ENCODE results near the gene MYO10. TPM values are rescaled to one million over a fixed set of nuclear protein-coding genes. Genes with fewer than 3 reads are reported as not detected.

Gene MYO10
- total and polyA plus RNA-seq, 2 experiments from 2014 or later = 33.7 to 52.4 TPM

DNA sequence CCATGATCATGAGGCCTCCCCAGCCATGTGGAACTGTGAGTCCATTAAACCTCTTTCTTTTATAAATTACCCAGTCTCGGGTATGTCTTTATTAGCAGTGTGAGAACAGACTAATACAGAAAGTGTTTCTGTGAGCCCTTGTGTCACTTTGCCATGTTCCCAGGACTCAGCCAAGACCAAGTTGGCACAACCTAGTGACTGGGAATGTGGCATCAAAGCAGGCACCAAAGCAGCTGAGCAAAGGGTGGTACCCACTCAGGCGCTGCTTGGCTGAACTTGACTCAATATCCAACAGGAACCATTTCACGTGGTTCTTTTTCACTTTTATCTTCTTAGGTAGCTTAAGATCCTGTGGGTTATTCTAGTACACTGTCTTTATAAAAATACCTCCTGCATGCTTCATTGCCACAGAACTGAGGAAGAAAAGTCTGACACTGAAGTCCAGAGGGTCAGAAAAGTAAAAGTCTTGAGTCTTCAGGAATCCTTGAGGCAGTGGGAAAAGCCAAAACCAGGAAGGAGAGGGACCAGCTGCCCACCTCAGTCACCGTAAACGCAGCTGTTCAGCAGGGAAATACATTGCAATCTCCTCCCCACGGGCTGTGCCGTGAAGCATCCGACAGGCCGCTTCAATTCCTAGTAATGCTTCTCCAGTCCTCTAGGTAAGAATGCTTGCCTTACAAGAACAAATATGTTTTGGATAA is 228.8 kb downstream of the MYO10 start:
- no peaks in the 10 kb centered on the region for H4K20me1 ChIP-seq (ENCODE audit: insufficient read depth, poor library complexity, severe bottlenecking)
- TF ChIP-seq, protein P1, sequence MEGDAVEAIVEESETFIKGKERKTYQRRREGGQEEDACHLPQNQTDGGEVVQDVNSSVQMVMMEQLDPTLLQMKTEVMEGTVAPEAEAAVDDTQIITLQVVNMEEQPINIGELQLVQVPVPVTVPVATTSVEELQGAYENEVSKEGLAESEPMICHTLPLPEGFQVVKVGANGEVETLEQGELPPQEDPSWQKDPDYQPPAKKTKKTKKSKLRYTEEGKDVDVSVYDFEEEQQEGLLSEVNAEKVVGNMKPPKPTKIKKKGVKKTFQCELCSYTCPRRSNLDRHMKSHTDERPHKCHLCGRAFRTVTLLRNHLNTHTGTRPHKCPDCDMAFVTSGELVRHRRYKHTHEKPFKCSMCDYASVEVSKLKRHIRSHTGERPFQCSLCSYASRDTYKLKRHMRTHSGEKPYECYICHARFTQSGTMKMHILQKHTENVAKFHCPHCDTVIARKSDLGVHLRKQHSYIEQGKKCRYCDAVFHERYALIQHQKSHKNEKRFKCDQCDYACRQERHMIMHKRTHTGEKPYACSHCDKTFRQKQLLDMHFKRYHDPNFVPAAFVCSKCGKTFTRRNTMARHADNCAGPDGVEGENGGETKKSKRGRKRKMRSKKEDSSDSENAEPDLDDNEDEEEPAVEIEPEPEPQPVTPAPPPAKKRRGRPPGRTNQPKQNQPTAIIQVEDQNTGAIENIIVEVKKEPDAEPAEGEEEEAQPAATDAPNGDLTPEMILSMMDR (IDR thresholded peaks at IDR 0.05; ENCODE audit: poor library complexity) = no peak
- TF ChIP-seq EZH2 (IDR thresholded peaks at IDR 0.05; ENCODE audit: borderline replicate concordance) (no peak), EZH2phosphoT487 (IDR thresholded peaks at IDR 0.05; ENCODE audit: low read depth, severe bottlenecking, unreplicated experiment) (no peak)
- no peaks in the 10 kb centered on the region for H3K4me1 ChIP-seq (ENCODE audit: insufficient read depth)
- no peak overlapping the region for H3K4me2 ChIP-seq
- peaks cover 24% of the 10 kb centered on the region for H3K79me2 ChIP-seq
- peaks cover 8% of the 10 kb centered on the region for H3K36me3 ChIP-seq (replicated peaks; ENCODE audit: insufficient read depth, low read depth)
- 97% methylated on average over 9 of the region's 9 CpGs for WGBS (ENCODE audit: low lambda C conversion rate, missing lambda C conversion rate)
- H2AFZ ChIP-seq = no peak overlapping the region
- no peak overlapping the region for H3K27ac ChIP-seq
- no peaks in the 10 kb centered on the region for H3K9me2 ChIP-seq (replicated peaks; ENCODE audit: insufficient read depth)
- H3K9me3 ChIP-seq (ENCODE audit: low read depth) = no peaks in the 10 kb centered on the region
- H3K4me3 ChIP-seq = no peak overlapping the region
- DNase-seq (ENCODE audit: low spot score) = no peak
- no peaks in the 10 kb centered on the region for H3K27me3 ChIP-seq

DNA sequence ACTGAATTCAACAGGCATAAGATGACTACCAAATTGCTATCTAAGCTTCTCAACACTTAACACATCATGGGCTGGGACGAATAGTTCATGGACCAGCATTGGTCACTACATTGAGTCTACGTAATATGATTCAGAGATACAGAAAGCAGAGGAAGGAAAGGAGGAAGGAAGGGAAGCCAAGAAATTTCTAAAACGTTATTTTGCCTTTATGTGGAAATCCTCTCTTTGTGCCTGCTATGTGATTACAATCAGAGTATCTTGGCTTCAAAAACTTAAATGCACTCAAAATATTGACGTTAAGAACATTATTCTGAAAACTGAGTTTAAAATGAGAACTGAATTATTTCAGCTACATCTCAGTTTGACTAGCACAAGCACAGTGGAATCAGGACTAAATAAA is 231.1 kb downstream of the MYO10 start:
- TF ChIP-seq, protein P1 (IDR thresholded peaks at IDR 0.05; ENCODE audit: poor library complexity) = no peak
- TF ChIP-seq EZH2 (IDR thresholded peaks at IDR 0.05; ENCODE audit: borderline replicate concordance) = no peak
- TF ChIP-seq EZH2phosphoT487 (IDR thresholded peaks at IDR 0.05; ENCODE audit: low read depth, severe bottlenecking, unreplicated experiment) = no peak
- peaks cover 8% of the 10 kb centered on the region for H3K36me3 ChIP-seq (replicated peaks; ENCODE audit: insufficient read depth, low read depth)
- no peak overlapping the region for H3K4me3 ChIP-seq
- peaks cover 5% of the 10 kb centered on the region for H3K79me2 ChIP-seq
- H2AFZ ChIP-seq = no peak overlapping the region
- no peaks in the 10 kb centered on the region for H3K9me3 ChIP-seq (ENCODE audit: low read depth)
- H3K27me3 ChIP-seq = no peaks in the 10 kb centered on the region
- no peak for DNase-seq (ENCODE audit: low spot score)
- no peaks in the 10 kb centered on the region for H3K4me1 ChIP-seq (ENCODE audit: insufficient read depth)
- H3K9me2 ChIP-seq (replicated peaks; ENCODE audit: insufficient read depth) = no peaks in the 10 kb centered on the region
- WGBS (ENCODE audit: low lambda C conversion rate, missing lambda C conversion rate) = 92% methylated on average over 4 of the region's 4 CpGs
- no peaks in the 10 kb centered on the region for H4K20me1 ChIP-seq (ENCODE audit: insufficient read depth, poor library complexity, severe bottlenecking)
- H3K27ac ChIP-seq = no peak overlapping the region
- H3K4me2 ChIP-seq = no peak overlapping the region

GRCh38 chr5:16702964-16703363 is 233.1 kb downstream of the MYO10 start:
- Histone ChIP-seq H3K9me3 (ENCODE audit: low read depth) (no peaks in the 10 kb centered on the region), H3K4me1 (ENCODE audit: insufficient read depth) (no peaks in the 10 kb centered on the region), H3K4me2 (no peak overlapping the region), H4K20me1 (ENCODE audit: insufficient read depth, poor library complexity, severe bottlenecking) (no peaks in the 10 kb centered on the region), H3K27me3 (no peaks in the 10 kb centered on the region), H3K79me2 (peaks cover 11% of the 10 kb centered on the region), H3K9me2 (replicated peaks; ENCODE audit: insufficient read depth) (no peaks in the 10 kb centered on the region), H3K36me3 (replicated peaks; ENCODE audit: insufficient read depth, low read depth) (peaks cover 5% of the 10 kb centered on the region), H3K4me3 (no peak overlapping the region), H3K27ac (no peak overlapping the region), H2AFZ (no peak overlapping the region)
- TF ChIP-seq EZH2phosphoT487 (IDR thresholded peaks at IDR 0.05; ENCODE audit: low read depth, severe bottlenecking, unreplicated experiment) (no peak), EZH2 (IDR thresholded peaks at IDR 0.05; ENCODE audit: borderline replicate concordance) (no peak)
- TF ChIP-seq, protein P1 (IDR thresholded peaks at IDR 0.05; ENCODE audit: poor library complexity) = no peak
- no peak for DNase-seq (ENCODE audit: low spot score)
- 82% methylated on average over 2 of the region's 2 CpGs for WGBS (ENCODE audit: low lambda C conversion rate, missing lambda C conversion rate)
